ENCODE measurements around the gene SLC45A1. TPM values are rescaled to one million over a fixed set of nuclear protein-coding genes. Genes with fewer than 3 reads are reported as not detected.

The SLC45A1 gene
- total RNA-seq, 2 experiments from 2014 or later: 0.16 to 0.56 TPM

GRCh38 chr1:8334106-8334851 lies 16.4 kb downstream of the SLC45A1 start:
- intact Hi-C loops (cut with micrococcal nuclease): no loop called here
- Mint-ChIP-seq H3K9me3 (peaks cover 2% of the 10 kb centered on the region), H3K27me3 (no peaks in the 10 kb centered on the region), H3K4me3 (no peak overlapping the region), H3K4me1 (ENCODE audit: low read depth) (no peaks in the 10 kb centered on the region), H3K36me3 (ENCODE audit: low read depth) (no peaks in the 10 kb centered on the region), H3K27ac (no peak overlapping the region)
- POLR2A ChIA-PET: no interaction called here
- DNase-seq: no peak
- CTCF ChIA-PET: interaction anchor here (0.6 to 1.4 kb wide), 2 partner anchors 303 to 851 kb away, joined by 3 to 4 read pairs; no protein-coding TSS in a partner anchor
- TF ChIP-seq CTCF (IDR thresholded peaks at IDR 0.05): no peak
- ATAC-seq: no peak

- intact Hi-C loops (cut with micrococcal nuclease): no loop called here
- H3K27me3 Mint-ChIP-seq: no peaks in the 10 kb centered on the region
- POLR2A ChIA-PET: no interaction called here
These were observed 17.3 kb downstream of the SLC45A1 start for GRCh38 chr1:8335246-8335645.

GRCh38 chr1:8337776-8338525 lies 20.0 kb downstream of the SLC45A1 start:
- Mint-ChIP-seq H3K27ac (no peak overlapping the region), H3K9me3 (peaks cover 2% of the 10 kb centered on the region), H3K27me3 (no peaks in the 10 kb centered on the region), H3K4me1 (ENCODE audit: low read depth) (no peaks in the 10 kb centered on the region), H3K4me3 (no peak overlapping the region), H3K36me3 (ENCODE audit: low read depth) (no peaks in the 10 kb centered on the region)
- no peak for ATAC-seq
- intact Hi-C loops (cut with micrococcal nuclease): no loop called here
- no peak for DNase-seq
- ChIA-PET CTCF (no interaction called here), POLR2A (no interaction called here)
- TF ChIP-seq CTCF (IDR thresholded peaks at IDR 0.05): no peak

More at GRCh38 chr1:8335246-8335645, 17.3 kb downstream of the SLC45A1 start:
- Mint-ChIP-seq H3K36me3 (ENCODE audit: low read depth) (no peaks in the 10 kb centered on the region), H3K27ac (no peak overlapping the region), H3K4me1 (ENCODE audit: low read depth) (no peaks in the 10 kb centered on the region), H3K4me3 (no peak overlapping the region), H3K9me3 (peaks cover 2% of the 10 kb centered on the region)
- no peak for TF ChIP-seq CTCF (IDR thresholded peaks at IDR 0.05)
- DNase-seq (no peak), ATAC-seq (no peak)
- CTCF ChIA-PET: interaction anchor here (1.4 kb wide), 1 partner anchor 304 kb away, joined by 4 read pairs; no protein-coding TSS in a partner anchor

GRCh38 chr1:8338526-8339202 lies 20.8 kb downstream of the SLC45A1 start:
- intact Hi-C loops (cut with micrococcal nuclease): no loop called here

More at GRCh38 chr1:8338526-8339202, 20.8 kb downstream of the SLC45A1 start:
- H3K27me3 Mint-ChIP-seq: no peaks in the 10 kb centered on the region
- no peak for TF ChIP-seq CTCF (IDR thresholded peaks at IDR 0.05)
- no peak overlapping the region for H3K27ac Mint-ChIP-seq
- no peaks in the 10 kb centered on the region for H3K36me3 Mint-ChIP-seq (ENCODE audit: low read depth)
- no peak overlapping the region for H3K4me3 Mint-ChIP-seq
- peaks cover 2% of the 10 kb centered on the region for H3K9me3 Mint-ChIP-seq
- ChIA-PET POLR2A (no interaction called here), CTCF (no interaction called here)
- H3K4me1 Mint-ChIP-seq (ENCODE audit: low read depth): no peaks in the 10 kb centered on the region
- ATAC-seq (no peak), DNase-seq (no peak)

All from activated CD8-positive, alpha-beta T cell treated with anti-CD3 and anti-CD28 coated beads for 36 hours (primary cell).